Measurements from ENCODE around the gene INTS13. TPM values are rescaled to one million over a fixed set of nuclear protein-coding genes. Genes with fewer than 3 reads are reported as not detected.

The INTS13 gene
- total RNA-seq, 1 experiment from 2014 or later, result 61.8 TPM

- intact Hi-C loops (cut with micrococcal nuclease), result loop anchor here (1.0 to 5.0 kb wide), 3 partner anchors 19 to 380 kb away; no protein-coding TSS in a partner anchor
- no peak for ATAC-seq
- peak overlapping the region; percentile 88 for H2AFZ ChIP-seq (ENCODE audit: low read length)
- ChIA-PET POLR2A (ENCODE audit: unreplicated experiment) (no interaction called here), CTCF (no interaction called here)
- DNase-seq, result peak; percentile 17
- peaks cover 14% of the 10 kb centered on the region; the same call in 1 of the 2 replicates for H3K36me3 ChIP-seq (ENCODE audit: low read depth, low read length)
- H4K20me1 ChIP-seq (ENCODE audit: low read length), result peaks cover 57% of the 10 kb centered on the region
- peak overlapping the region; percentile 94 for H3K4me2 ChIP-seq (ENCODE audit: low read length)
- no peaks in the 10 kb centered on the region for H3K9me2 ChIP-seq (replicated peaks; ENCODE audit: low read length)
- H3K27me3 ChIP-seq (ENCODE audit: low read length), result no peaks in the 10 kb centered on the region
- H3K9me3 ChIP-seq (ENCODE audit: low read length), result no peaks in the 10 kb centered on the region
- H3K27ac ChIP-seq (ENCODE audit: low read length), result peak overlapping the region; percentile 85
- TF ChIP-seq EZH2 (IDR thresholded peaks at IDR 0.05; ENCODE audit: low read length, unreplicated experiment) (no peak), EZH2phosphoT487 (IDR thresholded peaks at IDR 0.05; ENCODE audit: borderline replicate concordance, low read length) (no peak), CTCF (conservative IDR thresholded peaks at IDR 0.05; ENCODE audit: low read depth, low read length) (no peak)
- H3K4me3 ChIP-seq (ENCODE audit: low read length), result peak overlapping the region; percentile 76
- H3K4me1 ChIP-seq (ENCODE audit: insufficient read depth, low read length), result peaks cover 39% of the 10 kb centered on the region
- H3K79me2 ChIP-seq (ENCODE audit: low read length), result peaks cover 94% of the 10 kb centered on the region
- H3F3A ChIP-seq (ENCODE audit: low read length, unreplicated experiment), result no peaks in the 10 kb centered on the region
- BruUV-seq (replicated peaks), result TSS peak; percentile 58
- H3K9ac ChIP-seq (ENCODE audit: low read length), result peak overlapping the region; percentile 89
Measured at GRCh38 chr12:26937443-26937862, 328 bp downstream of the INTS13 start.

GRCh38 chr12:26936559-26937442 lies 980 bp downstream of the INTS13 start:
- TF ChIP-seq CTCF (conservative IDR thresholded peaks at IDR 0.05; ENCODE audit: low read depth, low read length) (no peak), EZH2 (IDR thresholded peaks at IDR 0.05; ENCODE audit: low read length, unreplicated experiment) (no peak)
- peak; percentile 17 for DNase-seq
- intact Hi-C loops (cut with micrococcal nuclease), result loop anchor here (1.0 to 5.0 kb wide), 3 partner anchors 18 to 380 kb away; no protein-coding TSS in a partner anchor
- Histone ChIP-seq H3K79me2 (ENCODE audit: low read length) (peaks cover 92% of the 10 kb centered on the region), H3K4me2 (ENCODE audit: low read length) (peak overlapping the region; percentile 94), H3K4me1 (ENCODE audit: insufficient read depth, low read length) (peaks cover 39% of the 10 kb centered on the region), H3K9ac (ENCODE audit: low read length) (peak overlapping the region; percentile 89), H3K9me2 (replicated peaks; ENCODE audit: low read length) (no peaks in the 10 kb centered on the region), H3K4me3 (ENCODE audit: low read length) (peak overlapping the region; percentile 76), H3K27me3 (ENCODE audit: low read length) (no peaks in the 10 kb centered on the region), H3K36me3 (ENCODE audit: low read depth, low read length) (peaks cover 20% of the 10 kb centered on the region), H3F3A (ENCODE audit: low read length, unreplicated experiment) (no peaks in the 10 kb centered on the region), H4K20me1 (ENCODE audit: low read length) (peaks cover 56% of the 10 kb centered on the region), H2AFZ (ENCODE audit: low read length) (peak overlapping the region; percentile 88; the same call in 1 of the 2 replicates), H3K9me3 (ENCODE audit: low read length) (no peaks in the 10 kb centered on the region), H3K27ac (ENCODE audit: low read length) (no peak overlapping the region)
- no TSS peak for BruUV-seq (replicated peaks)
- ChIA-PET POLR2A (ENCODE audit: unreplicated experiment) (no interaction called here), CTCF (interaction anchor here (1.0 kb wide), 1 partner anchor 77 kb away, joined by 3 read pairs; the partner anchor contains the start of gene TM7SF3)
- ATAC-seq, result no peak
